Activated naive CD4-positive, alpha-beta T cell treated with anti-CD3 and anti-CD28 coated beads for 36 hours (primary cell): ENCODE data around the gene SFXN3. TPM values are rescaled to one million over a fixed set of nuclear protein-coding genes. Genes with fewer than 3 reads are reported as not detected.

Experiments
- CTCF ChIA-PET: fragments of 350-600 bp; sonication (Branson Sonifier 250); formaldehyde crosslinking; loops from one replicate; lab custom pipeline; 2021; ENCODE audit warnings: antibody characterized with exemption; lab: Charles Lee
- DNase-seq: peaks from one replicate; pipeline ENCODE4 v3.0.0-alpha.2; 2020
- H3K27ac Mint-ChIP-seq: one replicate; pipeline ENCODE4 v1.8.0; 2021; ENCODE audit warnings: mild to moderate bottlenecking, mixed read lengths
- H3K27me3 Mint-ChIP-seq: one replicate; pipeline ENCODE4 v1.8.0; 2021; ENCODE audit warnings: low read depth, mixed read lengths
- H3K36me3 Mint-ChIP-seq: one replicate; pipeline ENCODE4 v1.8.0; 2021; ENCODE audit warnings: low read depth, mixed read lengths
- H3K4me1 Mint-ChIP-seq: one replicate; pipeline ENCODE4 v1.8.0; 2021; ENCODE audit warnings: low read depth, mixed read lengths
- H3K4me3 Mint-ChIP-seq: one replicate; pipeline ENCODE4 v1.8.0; 2021; ENCODE audit warnings: mild to moderate bottlenecking, moderate library complexity, mixed read lengths
- H3K9me3 Mint-ChIP-seq: one replicate; pipeline ENCODE4 v1.8.0; 2021; ENCODE audit warnings: mixed read lengths
- intact Hi-C: fragments of 100-400 bp; cut with micrococcal nuclease; formaldehyde crosslinking; loops from one replicate; pipeline ENCODE4 v1.15.1; 2023
- total RNA-seq, 2 experiments: library from RNA; stranded (reverse); gene quantifications; one replicate each; pipeline ENCODE4 v1.2.3, GENCODE V29; 2021

SFXN3 gene
- total RNA-seq, 2 experiments from 2014 or later: 15.7 to 17.1 TPM

DNA sequence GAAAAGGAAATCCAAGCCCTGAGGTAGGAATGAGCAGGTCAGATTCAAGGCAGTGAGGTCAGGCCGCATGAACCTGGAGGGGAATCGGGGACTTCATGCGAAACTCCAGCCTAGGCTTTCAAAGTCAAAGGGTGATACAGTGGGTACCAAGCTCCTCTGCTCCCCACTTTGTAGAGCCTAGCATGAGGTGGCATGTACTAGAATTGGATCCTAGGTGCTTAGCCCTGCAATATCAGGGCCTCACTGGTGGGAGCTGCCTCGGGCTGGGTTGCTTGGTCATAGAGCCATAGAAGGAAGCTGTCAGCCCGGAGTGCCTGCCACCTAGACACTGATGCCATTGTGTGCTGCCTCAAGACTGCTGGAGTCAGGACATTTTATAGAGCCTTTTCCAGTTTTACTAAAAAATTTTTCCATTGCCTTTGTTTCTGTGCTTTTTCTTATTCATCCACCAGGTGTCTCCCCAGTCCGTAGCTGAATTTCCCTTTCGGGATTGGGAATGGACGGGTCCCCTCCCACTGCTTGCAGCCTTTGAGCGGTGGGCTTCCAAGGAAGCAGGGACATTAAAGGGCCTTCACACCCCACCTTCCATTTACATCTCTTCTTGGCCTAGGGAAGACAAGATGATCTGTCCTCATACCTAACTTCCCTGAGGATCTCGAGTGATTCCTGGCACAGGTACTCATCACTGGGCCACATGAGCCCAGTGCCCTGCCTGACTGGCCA, 36.9 kb upstream of the SFXN3 start:
- CTCF ChIA-PET: interaction anchor here (1.1 to 1.4 kb wide), 2 partner anchors 9 to 17 kb away, joined by 3 to 5 read pairs; no protein-coding TSS in a partner anchor
- Mint-ChIP-seq H3K9me3 (no peaks in the 10 kb centered on the region), H3K36me3 (peaks cover 28% of the 10 kb centered on the region), H3K27ac (peak overlapping the region; percentile 43), H3K4me1 (peaks cover 32% of the 10 kb centered on the region), H3K27me3 (no peaks in the 10 kb centered on the region), H3K4me3 (no peak overlapping the region)
- intact Hi-C loops: no loop called here
- DNase-seq: no peak

DNA sequence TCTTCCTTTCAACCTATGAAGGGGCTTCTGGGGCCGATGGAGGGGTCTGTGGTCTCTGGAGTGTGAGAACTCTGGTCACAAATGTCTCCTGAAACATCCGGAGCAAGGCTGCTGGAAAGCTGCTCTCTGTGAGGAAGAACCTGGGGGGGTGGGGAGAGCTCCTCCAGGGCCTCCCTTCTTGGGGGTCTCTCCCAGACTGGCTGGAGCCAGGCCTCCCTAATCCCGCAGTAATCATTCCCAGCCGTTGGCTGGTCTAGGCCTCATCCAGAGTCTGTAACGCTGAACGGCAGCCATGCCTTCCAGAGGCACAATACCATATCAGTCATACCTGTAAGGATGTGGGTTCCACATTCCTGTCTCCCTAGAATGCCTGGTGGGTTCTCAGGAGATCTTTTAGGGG, 35.9 kb upstream of the SFXN3 start:
- Mint-ChIP-seq H3K36me3 (peaks cover 23% of the 10 kb centered on the region), H3K4me1 (peaks cover 26% of the 10 kb centered on the region), H3K4me3 (no peak overlapping the region), H3K9me3 (no peaks in the 10 kb centered on the region), H3K27ac (no peak overlapping the region), H3K27me3 (no peaks in the 10 kb centered on the region)
- DNase-seq: no peak
- intact Hi-C loops: loop anchor here (5.0 kb wide), 2 partner anchors 458 to 623 kb away; partner anchors contain the start of gene HIF1AN
- CTCF ChIA-PET: interaction anchor here (6.4 kb wide), 1 partner anchor 22 kb away, joined by 94 read pairs; no protein-coding TSS in a partner anchor

DNA sequence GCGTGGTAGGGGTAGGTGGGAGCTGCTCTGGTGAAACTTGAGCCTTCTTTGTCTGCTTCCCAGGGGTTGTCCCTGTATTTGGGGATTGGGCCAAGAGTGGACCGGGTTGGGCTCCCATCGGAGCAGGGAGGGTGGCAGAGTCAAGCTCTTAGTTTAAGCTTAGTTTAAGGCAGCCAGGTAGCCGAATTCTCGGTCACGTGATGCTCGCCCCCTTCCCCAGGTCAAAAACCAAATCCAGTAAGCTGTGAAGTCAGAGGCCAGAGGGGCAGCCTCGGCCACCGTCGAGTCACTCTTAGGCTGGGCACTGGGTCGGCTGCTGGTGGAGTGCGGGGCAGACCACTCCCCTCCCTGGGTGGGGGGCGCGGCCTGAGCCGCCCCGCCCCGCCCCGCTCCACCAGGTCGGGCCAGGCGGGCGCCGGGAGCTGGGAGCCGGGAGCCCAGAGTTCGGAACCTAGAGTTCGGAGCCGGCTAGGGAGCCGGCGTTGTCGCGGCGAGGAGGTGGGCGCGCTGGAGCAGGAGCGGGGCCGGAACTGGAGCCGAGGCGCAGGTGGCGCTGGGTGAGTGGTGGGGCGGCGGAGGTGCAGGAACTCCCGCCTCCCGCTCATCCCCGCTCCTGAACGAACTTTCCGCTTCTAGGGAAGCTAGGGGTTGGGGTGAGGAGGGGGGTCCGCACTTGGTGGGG, 34.2 kb upstream of the SFXN3 start:
- H3K27me3 Mint-ChIP-seq: no peaks in the 10 kb centered on the region
- H3K27ac Mint-ChIP-seq: peak overlapping the region; percentile 92
- no peaks in the 10 kb centered on the region for H3K9me3 Mint-ChIP-seq
- peaks cover 18% of the 10 kb centered on the region for H3K4me1 Mint-ChIP-seq
- H3K4me3 Mint-ChIP-seq: peak overlapping the region; percentile 84
- peaks cover 10% of the 10 kb centered on the region for H3K36me3 Mint-ChIP-seq
- intact Hi-C loops: loop anchor here (1.0 to 5.0 kb wide), 5 partner anchors 10 to 625 kb away; partner anchors contain the start of genes HIF1AN, KAZALD1, MRPL43 and SLF2
- CTCF ChIA-PET: interaction anchor here (0.6 to 6.4 kb wide), 14 partner anchors 8 to 320 kb away, joined by 3 to 94 read pairs (median 8); partner anchors contain the start of genes MRPL43, PDZD7, SFXN3 and SLF2
- peak; percentile 48 for DNase-seq

GRCh38 chr10:100997360-100998182, 33.5 kb upstream of the SFXN3 start:
- Mint-ChIP-seq H3K4me3 (peak overlapping the region; percentile 84), H3K4me1 (peaks cover 18% of the 10 kb centered on the region)
- CTCF ChIA-PET: interaction anchor here (0.6 to 6.4 kb wide), 27 partner anchors 9 to 321 kb away, joined by 3 to 94 read pairs (median 4); partner anchors contain the start of genes MRPL43, PDZD7, SFXN3 and SLF2

GRCh38 chr10:100998183-100998990, 32.6 kb upstream of the SFXN3 start:
- intact Hi-C loops: loop anchor here (1.0 to 5.0 kb wide), 3 partner anchors 33 to 626 kb away; partner anchors contain the start of genes HIF1AN, PDZD7 and SFXN3
- DNase-seq: peak; percentile 71
- no peaks in the 10 kb centered on the region for H3K27me3 Mint-ChIP-seq
- H3K4me1 Mint-ChIP-seq: peaks cover 18% of the 10 kb centered on the region
- H3K36me3 Mint-ChIP-seq: peaks cover 8% of the 10 kb centered on the region
- peak overlapping the region; percentile 84 for H3K4me3 Mint-ChIP-seq
- peak overlapping the region; percentile 82 for H3K27ac Mint-ChIP-seq
- CTCF ChIA-PET: interaction anchor here (0.8 to 6.4 kb wide), 22 partner anchors 9 to 101 kb away, joined by 3 to 94 read pairs (median 4); partner anchors contain the start of genes MRPL43, PDZD7, SFXN3 and SLF2
- H3K9me3 Mint-ChIP-seq: no peaks in the 10 kb centered on the region

More at GRCh38 chr10:100997360-100998182, 33.5 kb upstream of the SFXN3 start:
- intact Hi-C loops: loop anchor here (1.0 to 5.0 kb wide), 5 partner anchors 10 to 625 kb away; partner anchors contain the start of genes HIF1AN, KAZALD1, MRPL43 and PDZD7
- no peaks in the 10 kb centered on the region for H3K9me3 Mint-ChIP-seq
- peak overlapping the region; percentile 92 for H3K27ac Mint-ChIP-seq
- peak; percentile 74 for DNase-seq
- peaks cover 8% of the 10 kb centered on the region for H3K36me3 Mint-ChIP-seq
- no peaks in the 10 kb centered on the region for H3K27me3 Mint-ChIP-seq

- CTCF ChIA-PET: interaction anchor here (0.8 to 6.4 kb wide), 10 partner anchors 8 to 96 kb away, joined by 3 to 94 read pairs (median 8); partner anchors contain the start of genes MRPL43, PDZD7, SFXN3 and TWNK
- intact Hi-C loops: loop anchor here (1.0 to 5.0 kb wide), 4 partner anchors 15 to 627 kb away; partner anchors contain the start of genes HIF1AN, PDZD7 and SFXN3
- Mint-ChIP-seq H3K27ac (peak overlapping the region; percentile 82), H3K36me3 (peaks cover 5% of the 10 kb centered on the region), H3K9me3 (no peaks in the 10 kb centered on the region), H3K27me3 (no peaks in the 10 kb centered on the region), H3K4me3 (peak overlapping the region; percentile 84), H3K4me1 (peaks cover 18% of the 10 kb centered on the region)
- peak; percentile 73 for DNase-seq
These were observed 31.9 kb upstream of the SFXN3 start for GRCh38 chr10:100998991-100999741.

DNA sequence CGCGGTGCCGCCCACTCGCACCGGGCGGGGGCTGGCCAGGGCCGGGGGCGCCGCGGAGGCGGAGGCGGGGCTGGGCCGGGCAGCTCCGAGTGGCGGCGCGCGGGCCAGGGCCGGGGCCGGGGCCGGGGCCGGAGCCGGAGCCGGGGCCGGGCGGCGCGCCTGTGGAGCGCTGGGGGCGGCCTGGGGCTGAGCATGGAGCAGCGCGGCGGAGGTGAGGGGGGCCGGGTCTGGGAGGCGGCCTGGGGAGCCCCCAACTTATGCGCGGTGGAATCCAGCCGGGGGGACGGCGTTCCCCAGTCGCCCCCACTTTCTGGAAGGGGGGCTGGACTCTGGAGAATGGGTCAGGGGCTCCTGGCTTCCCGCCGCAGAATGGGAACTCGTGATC, 31.3 kb upstream of the SFXN3 start, which contains the start of gene LZTS2:
LZTS2 (plus strand) TSS at position 67 of the 385 bp plus-strand sequence. CDS start 2,731 bp downstream, outside the sequence.
- H3K27me3 Mint-ChIP-seq: no peaks in the 10 kb centered on the region
- H3K36me3 Mint-ChIP-seq: peaks cover 1% of the 10 kb centered on the region
- peak within 1 kb of the TSS; percentile 84 for H3K4me3 Mint-ChIP-seq
- H3K27ac Mint-ChIP-seq: peak within 1 kb of the TSS; percentile 82
- peaks cover 16% of the 10 kb centered on the region for H3K4me1 Mint-ChIP-seq
- intact Hi-C loops: loop anchor here (1.0 to 5.0 kb wide), 3 partner anchors 15 to 627 kb away; partner anchors contain the start of gene HIF1AN
- CTCF ChIA-PET: interaction anchor here (0.8 to 6.4 kb wide), 5 partner anchors 11 to 96 kb away, joined by 3 to 94 read pairs (median 5); partner anchors contain the start of genes MRPL43 and TWNK
- H3K9me3 Mint-ChIP-seq: no peaks in the 10 kb centered on the region
- DNase-seq: no peak

GRCh38 chr10:101000127-101000914, 30.7 kb upstream of the SFXN3 start:
- CTCF ChIA-PET: interaction anchor here (1.1 to 6.4 kb wide), 3 partner anchors 12 to 62 kb away, joined by 5 to 94 read pairs (median 33); partner anchors contain the start of genes MRPL43 and TWNK
- Mint-ChIP-seq H3K27me3 (no peaks in the 10 kb centered on the region), H3K4me3 (peak overlapping the region; percentile 64), H3K9me3 (no peaks in the 10 kb centered on the region), H3K4me1 (peaks cover 16% of the 10 kb centered on the region), H3K27ac (no peak overlapping the region), H3K36me3 (no peaks in the 10 kb centered on the region)
- no peak for DNase-seq
- intact Hi-C loops: no loop called here

DNA sequence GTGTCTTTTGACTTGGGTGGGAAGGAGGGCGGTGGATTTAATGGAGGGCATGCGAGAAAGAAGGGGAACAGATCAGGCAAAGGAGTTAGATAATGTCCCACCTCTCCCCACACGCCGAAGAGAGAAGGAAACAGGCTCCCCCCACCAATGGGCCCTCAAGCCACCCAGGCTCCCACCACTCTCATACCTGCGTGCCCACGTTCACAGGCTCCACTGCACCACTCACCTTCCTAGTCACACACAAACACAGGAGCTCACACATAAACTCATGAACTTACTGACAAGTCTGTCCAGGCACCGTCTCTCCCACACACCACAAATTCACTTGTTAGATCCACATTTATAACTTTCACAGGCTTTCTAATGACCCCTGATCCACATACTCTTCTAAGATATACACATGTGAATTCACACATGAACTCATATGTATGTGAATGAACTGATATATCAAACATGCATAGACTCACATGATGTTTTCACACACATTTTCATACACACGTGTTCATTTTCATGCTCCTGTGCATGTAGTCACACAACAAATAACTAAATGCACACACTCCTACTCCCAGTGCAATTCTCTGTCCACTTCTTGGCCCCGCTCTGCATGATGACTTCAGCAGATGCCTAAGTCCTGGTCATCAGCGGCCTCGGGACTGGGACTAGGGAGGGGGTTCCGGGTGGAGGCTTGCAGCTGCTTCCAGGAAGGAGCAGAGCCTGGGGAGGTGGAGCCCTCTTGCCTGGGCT, 29.9 kb upstream of the SFXN3 start:
- Mint-ChIP-seq H3K4me3 (peak overlapping the region; percentile 4), H3K4me1 (peaks cover 16% of the 10 kb centered on the region), H3K27me3 (no peaks in the 10 kb centered on the region), H3K27ac (no peak overlapping the region), H3K9me3 (no peaks in the 10 kb centered on the region), H3K36me3 (no peaks in the 10 kb centered on the region)
- no peak for DNase-seq
- intact Hi-C loops: no loop called here
- CTCF ChIA-PET: interaction anchor here (0.5 to 6.4 kb wide), 3 partner anchors 16 to 66 kb away, joined by 3 to 94 read pairs (median 3); no protein-coding TSS in a partner anchor
